Mammary epithelial cell (primary cell): Measurements from ENCODE around the gene ZNF684.

ENCODE experiments used
- CTCF ChIP-seq, 2 donors: IDR thresholded peaks in 1 of 2; conservative IDR thresholded peaks in 1 of 2; 2 replicates each; pipeline ENCODE4 v1.5.1; 2011 to 2012; ENCODE audit warnings: inconsistent platforms in 2 of 2, low read length in 2 of 2, mild to moderate bottlenecking in 2 of 2, control low read depth in 1 of 2, low read depth in 1 of 2; ENCODE audit not compliant: insufficient read depth in 1 of 2; ENCODE audit errors: extremely low read depth in 1 of 2
- EZH2 ChIP-seq: IDR thresholded peaks from 2 replicates; pipeline ENCODE4 v1.6.1; 2012; ENCODE audit warnings: low read length, inconsistent platforms, borderline replicate concordance

GRCh38 chr1:40553017-40553416 is 21.6 kb downstream of the ZNF684 start:
- TF ChIP-seq CTCF (conservative IDR thresholded peaks at IDR 0.05 in 1 of 2, IDR thresholded peaks at IDR 0.05 in 1 of 2; ENCODE audit: extremely low read depth in 1 of 2, insufficient read depth in 1 of 2, low read depth in 1 of 2, low read length in 2 of 2) (no peak), EZH2 (no peak)
